GM12873 (cell line): ENCODE results near the gene CHSY3.

Source experiments
- CTCF ChIP-seq: IDR thresholded peaks from 2 replicates; pipeline ENCODE4 v1.5.1; 2012; ENCODE audit warnings: low read depth, mild to moderate bottlenecking, moderate library complexity, low read length, control low read depth; ENCODE audit not compliant: insufficient read depth; ENCODE audit errors: missing control alignments

Gene CHSY3

GRCh38 chr5:130183115-130183514 lies 278.9 kb downstream of the CHSY3 start:
- TF ChIP-seq CTCF: no peak

DNA sequence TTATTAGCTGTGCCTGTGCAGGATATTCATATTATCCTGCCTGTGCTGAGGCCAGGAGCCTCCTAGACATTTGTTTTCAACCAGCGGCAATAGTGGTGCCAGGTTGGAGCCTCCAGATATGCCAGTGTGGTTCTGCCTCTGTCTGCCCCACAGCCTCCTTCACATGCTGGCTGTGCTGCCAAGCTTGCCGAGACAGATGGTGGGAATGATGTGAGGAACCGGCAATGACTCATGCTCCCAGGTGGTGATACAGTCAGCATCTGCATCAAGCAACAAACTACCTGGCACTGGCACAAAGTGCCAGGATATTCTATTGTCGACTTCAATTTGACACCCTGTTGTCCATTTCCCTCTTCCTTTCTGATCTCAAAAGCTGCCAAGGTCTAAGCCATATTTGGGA lies 285.7 kb downstream of the CHSY3 start:
- TF ChIP-seq CTCF: no peak

DNA sequence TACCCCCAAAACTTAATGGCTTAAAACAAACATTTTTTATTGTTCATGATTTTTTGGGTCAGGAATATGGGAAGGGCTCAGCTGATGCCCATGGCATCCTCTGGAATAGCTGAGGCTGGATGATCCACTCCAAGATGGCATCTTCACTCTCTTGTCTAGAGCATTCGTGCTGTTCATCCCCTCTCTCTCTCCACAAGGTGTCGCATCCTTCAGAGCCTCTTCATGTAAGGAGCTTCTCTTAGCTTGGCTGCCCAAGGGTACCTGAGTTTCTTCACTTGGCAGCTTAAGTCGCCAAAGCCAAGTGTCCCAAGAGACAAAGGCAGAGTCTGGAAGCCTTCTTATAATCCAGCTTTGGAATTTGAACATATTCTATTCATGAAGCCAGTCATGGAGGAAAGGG lies 294.7 kb downstream of the CHSY3 start:
- peak; percentile 44 for TF ChIP-seq CTCF

DNA sequence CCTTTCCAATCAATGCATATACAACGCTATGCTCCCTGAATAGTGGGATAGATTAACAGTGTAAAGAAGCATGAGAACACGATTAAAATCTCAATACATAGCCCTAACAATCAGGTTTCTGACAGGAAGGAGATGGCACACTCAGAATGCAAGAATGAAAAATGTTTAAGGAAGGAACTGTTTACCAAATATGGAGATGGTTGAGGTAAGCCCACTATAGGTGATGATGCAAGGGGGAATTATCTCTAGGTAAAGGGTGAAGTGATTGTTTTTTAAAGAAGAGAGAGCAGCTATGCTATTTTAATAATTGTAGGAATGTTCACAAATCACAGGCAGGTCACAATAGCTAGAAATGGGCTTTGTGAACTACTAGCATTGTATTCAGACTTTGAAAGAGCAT lies 302.4 kb downstream of the CHSY3 start:
- TF ChIP-seq CTCF: no peak

GRCh38 chr5:130213607-130214006 lies 309.3 kb downstream of the CHSY3 start:
- TF ChIP-seq CTCF: no peak

- TF ChIP-seq CTCF: no peak
These were observed 312.0 kb downstream of the CHSY3 start for GRCh38 chr5:130216286-130216685.

- TF ChIP-seq CTCF: no peak
These were observed 318.3 kb downstream of the CHSY3 start for GRCh38 chr5:130222573-130222972.

- no peak for TF ChIP-seq CTCF
These were observed 323.4 kb downstream of the CHSY3 start for GRCh38 chr5:130227699-130228098.
